HG02642 (cell line): ENCODE results near the gene ZDHHC22.

Source experiments
- ATAC-seq: cut with Tn5 transposase; IDR thresholded peaks from one replicate; pipeline ENCODE4 v1.9.1; 2021; ENCODE audit warnings: mild to moderate bottlenecking; ENCODE audit not compliant: unreplicated experiment, poor library complexity

Gene ZDHHC22

GRCh38 chr14:77107228-77107627 lies 34.4 kb downstream of the ZDHHC22 start:
- no peak for ATAC-seq

- no peak for ATAC-seq
Observed at GRCh38 chr14:77106666-77107065, 34.9 kb downstream of the ZDHHC22 start.

- ATAC-seq, result no peak
Observed at GRCh38 chr14:77105145-77105939, 36.2 kb downstream of the ZDHHC22 start.

GRCh38 chr14:77104393-77104792 lies 37.2 kb downstream of the ZDHHC22 start:
- no peak for ATAC-seq

- no peak for ATAC-seq
Observed at GRCh38 chr14:77103951-77104350, 37.6 kb downstream of the ZDHHC22 start.

- ATAC-seq, result no peak
Observed at GRCh38 chr14:77103475-77103874, 38.1 kb downstream of the ZDHHC22 start.

GRCh38 chr14:77102154-77102553 lies 39.4 kb downstream of the ZDHHC22 start:
- ATAC-seq, result no peak

GRCh38 chr14:77100961-77101360 lies 40.6 kb downstream of the ZDHHC22 start:
- no peak for ATAC-seq

- no peak for ATAC-seq
Observed at GRCh38 chr14:77099425-77100167, 42.0 kb downstream of the ZDHHC22 start.

GRCh38 chr14:77098529-77099353 lies 42.9 kb downstream of the ZDHHC22 start:
- no peak for ATAC-seq

GRCh38 chr14:77097700-77098528 lies 43.7 kb downstream of the ZDHHC22 start, which contains the start of gene CIPC:
Gene CIPC, plus strand, starts transcription at chr14:77098258. Its CDS starts 7,451 bp downstream, at chr14:77105709.
- peak; percentile 89 for ATAC-seq

GRCh38 chr14:77097006-77097699 lies 44.4 kb downstream of the ZDHHC22 start:
- ATAC-seq, result no peak

GRCh38 chr14:77094672-77095284 lies 46.8 kb downstream of the ZDHHC22 start:
- ATAC-seq, result no peak

- no peak for ATAC-seq
Observed at GRCh38 chr14:77092676-77093075, 48.9 kb downstream of the ZDHHC22 start.

- ATAC-seq, result no peak
Observed at GRCh38 chr14:77091518-77091917, 50.1 kb downstream of the ZDHHC22 start.

- no peak for ATAC-seq
Observed at GRCh38 chr14:77088645-77089044, 52.9 kb downstream of the ZDHHC22 start.

- no peak for ATAC-seq
Observed at GRCh38 chr14:77088219-77088618, 53.4 kb downstream of the ZDHHC22 start.

- no peak for ATAC-seq
Observed at GRCh38 chr14:77087631-77088030, 54.0 kb downstream of the ZDHHC22 start.

- no peak for ATAC-seq
Observed at GRCh38 chr14:77086951-77087350, 54.6 kb downstream of the ZDHHC22 start.
